Femur (tissue), 1 donor: ENCODE measurements around the gene KCTD7.
"Not testable (repeated sequence)": the region's sequence is repeated elsewhere in the genome, so short reads cannot be mapped to it uniquely, and the experiment has no call there.

Experiments used
- DNase-seq: peaks from one replicate; pipeline ENCODE4 v3.0.0-alpha.2; 2017

Gene KCTD7

GRCh38 chr7:66654275-66655112 lies 25.8 kb downstream of the KCTD7 start:
- peak; percentile 99 for DNase-seq

GRCh38 chr7:66655113-66655806 lies 26.6 kb downstream of the KCTD7 start:
- DNase-seq: peak; percentile 66

GRCh38 chr7:66655826-66656485 lies 27.3 kb downstream of the KCTD7 start:
- not testable (repeated sequence) for DNase-seq

GRCh38 chr7:66657798-66658197 lies 29.1 kb downstream of the KCTD7 start:
- DNase-seq: no peak

GRCh38 chr7:66662646-66663264 lies 34.1 kb downstream of the KCTD7 start:
- DNase-seq: no peak

GRCh38 chr7:66664590-66665293 lies 36.1 kb downstream of the KCTD7 start:
- DNase-seq: no peak

GRCh38 chr7:66666313-66666952 lies 37.8 kb downstream of the KCTD7 start:
- DNase-seq: no peak

GRCh38 chr7:66667023-66667728 lies 38.5 kb downstream of the KCTD7 start:
- DNase-seq: no peak

GRCh38 chr7:66668112-66668511 lies 39.4 kb downstream of the KCTD7 start:
- no peak for DNase-seq

GRCh38 chr7:66668677-66669076 lies 40.0 kb downstream of the KCTD7 start:
- DNase-seq: no peak

- no peak for DNase-seq
Observed at GRCh38 chr7:66669088-66669487, 40.4 kb downstream of the KCTD7 start.

GRCh38 chr7:66669496-66669895 lies 40.8 kb downstream of the KCTD7 start:
- no peak for DNase-seq

- DNase-seq: no peak
Observed at GRCh38 chr7:66671034-66671433, 42.4 kb downstream of the KCTD7 start.

- peak; percentile 1 for DNase-seq
Observed at GRCh38 chr7:66671486-66671885, 42.8 kb downstream of the KCTD7 start.

- not testable (repeated sequence) for DNase-seq
Observed at GRCh38 chr7:66672432-66673123, 43.9 kb downstream of the KCTD7 start.

GRCh38 chr7:66673124-66673640 lies 44.5 kb downstream of the KCTD7 start:
- DNase-seq: peak; percentile 9

GRCh38 chr7:66679633-66680244 lies 51.1 kb downstream of the KCTD7 start:
- no peak for DNase-seq

GRCh38 chr7:66681491-66682349 lies 53.0 kb downstream of the KCTD7 start:
- peak; percentile 98 for DNase-seq
